K562 (cell line): ENCODE data around the gene NF1. TPM values are rescaled to one million over a fixed set of nuclear protein-coding genes. Genes with fewer than 3 reads are reported as not detected.

Experiments
- BRF2 ChIP-seq: IDR thresholded peaks from 3 replicates; pipeline ENCODE4 v1.6.1; 2011; ENCODE audit warnings: borderline replicate concordance, mild to moderate bottlenecking; ENCODE audit not compliant: insufficient read length, insufficient read depth
- CC2D1A ChIP-seq: fragments of 450-650 bp; IDR thresholded peaks from 2 replicates; pipeline ENCODE4 v1.6.1; 2017; ENCODE audit warnings: mild to moderate bottlenecking
- ETV5 ChIP-seq: sonication (generic); formaldehyde crosslinking; IDR thresholded peaks from 2 replicates; pipeline ENCODE4 v1.4.0; 2020; ENCODE audit warnings: low read depth, mild to moderate bottlenecking, missing genetic modification reagents
- HMG20B ChIP-seq: fragments of 250-450 bp; sonication (Bioruptor Pico); IDR thresholded peaks from 2 replicates; pipeline ENCODE4 v1.5.0; 2021; ENCODE audit warnings: mild to moderate bottlenecking
- HNRNPH1 ChIP-seq: fragments of 200-400 bp; formaldehyde crosslinking; optimal IDR thresholded peaks from 2 replicates; pipeline ENCODE3; 2017; ENCODE audit warnings: low read depth, mild to moderate bottlenecking, low read length, moderate library complexity
- MAFF ChIP-seq: IDR thresholded peaks from 2 replicates; pipeline ENCODE4 v1.6.1; 2012; ENCODE audit warnings: low read length, improper control_type of control experiment
- MAFK ChIP-seq: IDR thresholded peaks from 2 replicates; pipeline ENCODE4 v1.6.1; 2011; ENCODE audit warnings: low read length, improper control_type of control experiment
- MCM7 ChIP-seq, 2 experiments: fragments of 450-650 bp; IDR thresholded peaks; 2 replicates each; pipeline ENCODE4 v1.6.1; 2016 to 2018
- NELFE ChIP-seq: IDR thresholded peaks from 2 replicates; pipeline ENCODE4 v1.6.1; 2011; ENCODE audit warnings: mild to moderate bottlenecking; ENCODE audit not compliant: insufficient read depth, insufficient read length
- NFE2 ChIP-seq: IDR thresholded peaks from 2 replicates; pipeline ENCODE4 v1.6.1; 2014; ENCODE audit warnings: antibody characterized with exemption, low read depth
- RCOR1 ChIP-seq, 2 experiments: IDR thresholded peaks; 2 replicates each; pipeline ENCODE4 v1.6.1; 2012; ENCODE audit warnings: low read depth in 2 of 2, low read length in 2 of 2, borderline replicate concordance in 1 of 2, improper control_type of control experiment in 1 of 2
- SIN3A ChIP-seq, 2 experiments: fragments of 150-350 bp in 1 of 2; IDR thresholded peaks; 2 replicates each; pipeline ENCODE4 v1.6.1; 2011 to 2016; ENCODE audit warnings: borderline replicate concordance in 2 of 2, low read depth in 2 of 2, low read length in 2 of 2, mild to moderate bottlenecking in 2 of 2, moderate library complexity in 2 of 2; ENCODE audit not compliant: control insufficient read depth in 1 of 2
- SMARCC2 ChIP-seq: fragments of 450-650 bp; IDR thresholded peaks from 2 replicates; pipeline ENCODE4 v1.6.1; 2017; ENCODE audit warnings: antibody characterized with exemption, moderate library complexity, mild to moderate bottlenecking, low read depth
- TBP ChIP-seq: optimal IDR thresholded peaks from 2 replicates; pipeline ENCODE3; 2011; ENCODE audit warnings: low read depth, low read length, improper control_type of control experiment
- TEAD4 ChIP-seq, 2 experiments: sonication (generic) in 1 of 2; formaldehyde crosslinking in 1 of 2; IDR thresholded peaks; 2 replicates each; pipeline versions ENCODE4 v1.6.1 to v1.8.0; 2012 to 2022; ENCODE audit warnings: borderline replicate concordance in 1 of 2, inconsistent platforms in 1 of 2, low read length in 1 of 2, mild to moderate bottlenecking in 1 of 2, missing genetic modification reagents in 1 of 2
- TFAP4 ChIP-seq: sonication (generic); formaldehyde crosslinking; IDR thresholded peaks from 2 replicates; pipeline ENCODE4 v1.8.0; 2022; ENCODE audit warnings: missing genetic modification reagents, mild to moderate bottlenecking, moderate library complexity, borderline replicate concordance
- TRIM28 ChIP-seq: fragments of 450-650 bp; IDR thresholded peaks from 2 replicates; pipeline ENCODE4 v1.6.1; 2017
- U2AF2 ChIP-seq: fragments of 200-400 bp; formaldehyde crosslinking; optimal IDR thresholded peaks from 2 replicates; pipeline ENCODE3; 2017; ENCODE audit warnings: low read depth, mild to moderate bottlenecking, low read length
- ZFPM2 ChIP-seq: fragments of 250-450 bp; sonication (Bioruptor Pico); IDR thresholded peaks from 2 replicates; pipeline ENCODE4 v1.5.1; 2022; ENCODE audit warnings: mild to moderate bottlenecking
- ZNF23 ChIP-seq: fragments of 250-450 bp; sonication (Bioruptor Pico); IDR thresholded peaks from 2 replicates; pipeline ENCODE4 v1.4.0; 2020; ENCODE audit warnings: mild to moderate bottlenecking
- ZNF316 ChIP-seq: fragments of 450-650 bp; IDR thresholded peaks from 2 replicates; pipeline ENCODE4 v1.6.1; 2016
- ZNF655 ChIP-seq: fragments of 250-450 bp; sonication (Bioruptor Pico); IDR thresholded peaks from 2 replicates; pipeline ENCODE4 v1.5.0; 2021
- polyA plus RNA-seq, 8 experiments: library from polyadenylated mRNA; depleted of rRNA in 4 of 8; stranded (reverse) in 5 of 8; unstranded in 3 of 8; fragments of >200 nt; fragmentation: Nextera tagmentation in 2 of 8; fragmentation: Illumina TruSeq in 1 of 8; extraction: Ambion mirVana in 2 of 8; extraction: Trizol in 1 of 8; gene quantifications; 2 replicates each; pipeline versions ENCODE4 v1.2.1 to v1.2.3, GENCODE V29; 2011 to 2014; ENCODE audit warnings: inconsistent platforms in 1 of 8, missing spikeins in 1 of 8
- total RNA-seq, 7 experiments: library from RNA; depleted of rRNA in 6 of 7; stranded (reverse); fragments of >200 nt in 6 of 7; fragmentation: Illumina TruSeq in 2 of 7; extraction: Trizol in 2 of 7; gene quantifications; 2 replicates each; pipeline versions ENCODE4 v1.2.1 to v1.2.3, GENCODE V29; 2011 to 2021; ENCODE audit warnings: low replicate concordance in 1 of 7
- TF ChIP-seq, protein P1 (sequence below): fragments of 200-800 bp; sonication (Bioruptor generic); IDR thresholded peaks from 2 replicates; pipeline ENCODE4 v1.6.1; 2016; ENCODE audit warnings: missing genetic modification characterization, missing compliant biosample characterization

Gene NF1
- total and polyA plus RNA-seq, 9 of the 15 experiments (the other 6 are each of a cell fraction or from before 2014, with no cell fraction given), result 3.4 to 41.9 (median 24.3) TPM

DNA sequence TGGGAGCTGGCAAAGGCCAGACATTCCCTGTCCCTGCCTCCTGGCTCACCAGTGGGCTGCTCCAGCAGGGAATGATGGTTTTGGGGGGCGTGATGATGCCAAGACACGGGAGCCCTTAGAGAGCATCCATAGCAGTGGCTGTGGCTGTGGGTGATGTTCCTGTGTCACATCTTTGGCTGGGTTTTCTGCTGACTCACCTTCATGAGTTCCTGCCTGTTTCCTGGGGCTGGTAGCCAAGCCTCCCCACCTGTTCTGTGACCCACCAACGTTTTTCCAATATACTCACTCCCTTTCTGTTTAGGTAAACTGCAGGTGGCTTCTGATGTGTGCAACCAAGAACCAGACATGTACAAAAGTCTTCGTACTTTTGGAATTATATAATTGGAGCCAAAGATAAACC is 16.5 kb upstream of the NF1 start (continued):
- TF ChIP-seq, protein P1, sequence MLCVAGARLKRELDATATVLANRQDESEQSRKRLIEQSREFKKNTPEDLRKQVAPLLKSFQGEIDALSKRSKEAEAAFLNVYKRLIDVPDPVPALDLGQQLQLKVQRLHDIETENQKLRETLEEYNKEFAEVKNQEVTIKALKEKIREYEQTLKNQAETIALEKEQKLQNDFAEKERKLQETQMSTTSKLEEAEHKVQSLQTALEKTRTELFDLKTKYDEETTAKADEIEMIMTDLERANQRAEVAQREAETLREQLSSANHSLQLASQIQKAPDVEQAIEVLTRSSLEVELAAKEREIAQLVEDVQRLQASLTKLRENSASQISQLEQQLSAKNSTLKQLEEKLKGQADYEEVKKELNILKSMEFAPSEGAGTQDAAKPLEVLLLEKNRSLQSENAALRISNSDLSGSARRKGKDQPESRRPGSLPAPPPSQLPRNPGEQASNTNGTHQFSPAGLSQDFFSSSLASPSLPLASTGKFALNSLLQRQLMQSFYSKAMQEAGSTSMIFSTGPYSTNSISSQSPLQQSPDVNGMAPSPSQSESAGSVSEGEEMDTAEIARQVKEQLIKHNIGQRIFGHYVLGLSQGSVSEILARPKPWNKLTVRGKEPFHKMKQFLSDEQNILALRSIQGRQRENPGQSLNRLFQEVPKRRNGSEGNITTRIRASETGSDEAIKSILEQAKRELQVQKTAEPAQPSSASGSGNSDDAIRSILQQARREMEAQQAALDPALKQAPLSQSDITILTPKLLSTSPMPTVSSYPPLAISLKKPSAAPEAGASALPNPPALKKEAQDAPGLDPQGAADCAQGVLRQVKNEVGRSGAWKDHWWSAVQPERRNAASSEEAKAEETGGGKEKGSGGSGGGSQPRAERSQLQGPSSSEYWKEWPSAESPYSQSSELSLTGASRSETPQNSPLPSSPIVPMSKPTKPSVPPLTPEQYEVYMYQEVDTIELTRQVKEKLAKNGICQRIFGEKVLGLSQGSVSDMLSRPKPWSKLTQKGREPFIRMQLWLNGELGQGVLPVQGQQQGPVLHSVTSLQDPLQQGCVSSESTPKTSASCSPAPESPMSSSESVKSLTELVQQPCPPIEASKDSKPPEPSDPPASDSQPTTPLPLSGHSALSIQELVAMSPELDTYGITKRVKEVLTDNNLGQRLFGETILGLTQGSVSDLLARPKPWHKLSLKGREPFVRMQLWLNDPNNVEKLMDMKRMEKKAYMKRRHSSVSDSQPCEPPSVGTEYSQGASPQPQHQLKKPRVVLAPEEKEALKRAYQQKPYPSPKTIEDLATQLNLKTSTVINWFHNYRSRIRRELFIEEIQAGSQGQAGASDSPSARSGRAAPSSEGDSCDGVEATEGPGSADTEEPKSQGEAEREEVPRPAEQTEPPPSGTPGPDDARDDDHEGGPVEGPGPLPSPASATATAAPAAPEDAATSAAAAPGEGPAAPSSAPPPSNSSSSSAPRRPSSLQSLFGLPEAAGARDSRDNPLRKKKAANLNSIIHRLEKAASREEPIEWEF (CRISPR knock-in tag), result no peak
- TF ChIP-seq ZNF655 (CRISPR knock-in tag) (no peak), ZFPM2 (CRISPR knock-in tag) (no peak), ETV5 (CRISPR knock-in tag) (no peak), U2AF2 (no peak), HNRNPH1 (no peak), SIN3A (IDR thresholded peaks at IDR 0.05; ENCODE audit: borderline replicate concordance in 2 of 2, control insufficient read depth in 1 of 2, low read depth in 2 of 2, low read length in 2 of 2) (no peak), ZNF316 (peak; percentile 96), SMARCC2 (no peak), MAFF (peak; percentile 88), TEAD4 (IDR thresholded peaks at IDR 0.05; ENCODE audit: low read length) (no peak), TEAD4 (CRISPR knock-in tag; IDR thresholded peaks at IDR 0.05; ENCODE audit: borderline replicate concordance) (no peak), NELFE (no peak), CC2D1A (no peak), BRF2 (no peak), MCM7 (IDR thresholded peaks at IDR 0.05) (no peak), MAFK (peak; percentile 86), HMG20B (CRISPR knock-in tag) (no peak), TFAP4 (CRISPR knock-in tag) (no peak), TRIM28 (no peak), NFE2 (peak; percentile 96), RCOR1 (IDR thresholded peaks at IDR 0.05; ENCODE audit: borderline replicate concordance in 1 of 2, low read depth in 2 of 2, low read length in 2 of 2) (peak in 1 of 2 experiments; percentile 48; a peak in 1 of 4 replicates), TBP (no peak), ZNF23 (CRISPR knock-in tag) (no peak)
